Endothelial cell of umbilical vein (primary cell): ENCODE results near the gene ZNF728. TPM values are rescaled to one million over a fixed set of nuclear protein-coding genes. Genes with fewer than 3 reads are reported as not detected.

Experiments
- BruUV-seq: library from RNA; stranded (reverse); fragments of 400-500 nt; replicated peaks from 2 replicates; lab custom pipeline; 2021; lab: Mats Ljungman, UMichigan
- CTCF ChIA-PET: fragments of 300-600, 350-600 bp; sonication (Branson Sonifier 250); formaldehyde crosslinking; loops from one replicate; lab custom pipeline; 2021; ENCODE audit warnings: antibody characterized with exemption, inconsistent platforms; lab: Charles Lee
- POLR2A ChIA-PET: fragments of 300-600, 350-600 bp; sonication (Branson Sonifier 250); formaldehyde crosslinking; loops from one replicate; lab custom pipeline; 2021; ENCODE audit warnings: antibody characterized with exemption, inconsistent platforms; lab: Charles Lee
- DNase-seq: peaks from one replicate; pipeline ENCODE4 v3.0.0-alpha.2; 2011; ENCODE audit warnings: low read depth, low spot score
- FAIRE-seq: peaks from 2 replicates; lab custom pipeline; 2011; peaks lifted over from hg19 to GRCh38; lab: Jason Lieb, UNC
- H2AFZ ChIP-seq: 2 replicates; pipeline ENCODE4 v1.6.0; 2012; ENCODE audit warnings: low read depth, low read length, control low read depth, inconsistent platforms
- H3K27ac ChIP-seq: 2 replicates; pipeline ENCODE4 v1.5.1; 2011; ENCODE audit warnings: low read depth, mild to moderate bottlenecking, control low read depth, low read length, moderate library complexity; ENCODE audit not compliant: insufficient read depth
- H3K27me3 ChIP-seq, 2 experiments: 2 replicates each; pipeline versions ENCODE4 v1.6.0 to v1.6.1; 2011; ENCODE audit warnings: low read length in 2 of 2, mixed read lengths in 1 of 2; ENCODE audit not compliant: control insufficient read depth in 2 of 2, insufficient read depth in 2 of 2
- H3K36me3 ChIP-seq, 2 experiments: 2 replicates in 1 of 2; 3 replicates in 1 of 2; pipeline ENCODE4 v1.5.1; 2011; ENCODE audit warnings: low read length in 2 of 2, mild to moderate bottlenecking in 1 of 2, moderate library complexity in 1 of 2; ENCODE audit not compliant: control insufficient read depth in 2 of 2, insufficient read depth in 2 of 2; ENCODE audit errors: extremely low read depth in 1 of 2
- H3K4me1 ChIP-seq: 3 replicates; pipeline ENCODE4 v1.5.1; 2011; ENCODE audit warnings: mild to moderate bottlenecking, low read length; ENCODE audit not compliant: control insufficient read depth, insufficient read depth; ENCODE audit errors: extremely low read depth
- H3K4me2 ChIP-seq: 2 replicates; pipeline ENCODE4 v1.6.1; 2011; ENCODE audit warnings: low read length, control low read depth, mixed read lengths; ENCODE audit not compliant: insufficient read depth
- H3K4me3 ChIP-seq, 3 experiments: fragments of 200-600 bp in 1 of 3; sonication (generic), shearing (Covaris generic) in 1 of 3; replicated peaks in 1 of 3; 2 replicates each; pipeline ENCODE4 v1.5.1; 2011 to 2016; ENCODE audit warnings: control low read depth in 3 of 3, low read length in 3 of 3, mild to moderate bottlenecking in 2 of 3, inconsistent platforms in 1 of 3, low read depth in 1 of 3, moderate library complexity in 1 of 3; ENCODE audit not compliant: insufficient read depth in 1 of 3
- H3K79me2 ChIP-seq: 2 replicates; pipeline ENCODE4 v1.6.0; 2012; ENCODE audit warnings: low read length, inconsistent platforms; ENCODE audit not compliant: control insufficient read depth, insufficient read depth
- H3K9ac ChIP-seq: replicated peaks from 2 replicates; pipeline ENCODE3; 2011; ENCODE audit warnings: low read length, control low read depth; ENCODE audit not compliant: insufficient read depth; ENCODE audit errors: extremely low read depth
- H3K9me1 ChIP-seq: replicated peaks from 3 replicates; pipeline ENCODE4 v1.6.0; 2011; ENCODE audit warnings: mild to moderate bottlenecking, low read length; ENCODE audit not compliant: control insufficient read depth, insufficient read depth; ENCODE audit errors: extremely low read depth
- H3K9me3 ChIP-seq: replicated peaks from 2 replicates; pipeline ENCODE4 v1.5.1; 2012; ENCODE audit warnings: low read length, inconsistent platforms; ENCODE audit not compliant: control insufficient read depth, insufficient read depth
- H4K20me1 ChIP-seq: replicated peaks from 2 replicates; pipeline ENCODE3; 2011; ENCODE audit warnings: mild to moderate bottlenecking, low read length; ENCODE audit not compliant: control insufficient read depth, insufficient read depth; ENCODE audit errors: extremely low read depth
- EZH2 ChIP-seq: IDR thresholded peaks from 2 replicates; pipeline ENCODE4 v1.6.1; 2012; ENCODE audit warnings: borderline replicate concordance, low read depth, mild to moderate bottlenecking, moderate library complexity, low read length, inconsistent platforms; ENCODE audit not compliant: severe bottlenecking
- FOS ChIP-seq: IDR thresholded peaks from 2 replicates; pipeline ENCODE4 v1.6.1; 2011; ENCODE audit warnings: mild to moderate bottlenecking, low read length, moderate library complexity, borderline replicate concordance; ENCODE audit not compliant: insufficient read depth
- GATA2 ChIP-seq: IDR thresholded peaks from 2 replicates; pipeline ENCODE4 v1.7.0; 2011; ENCODE audit warnings: low read depth, mild to moderate bottlenecking, moderate library complexity, mixed read lengths, low read length; ENCODE audit not compliant: insufficient read length, insufficient read depth
- JUN ChIP-seq: IDR thresholded peaks from 2 replicates; pipeline ENCODE4 v1.6.1; 2011; ENCODE audit warnings: borderline replicate concordance, low read depth; ENCODE audit not compliant: insufficient read length, insufficient read depth
- MYC ChIP-seq: IDR thresholded peaks from one replicate; pipeline ENCODE4 v1.6.1; 2011; ENCODE audit warnings: mild to moderate bottlenecking, low read depth, low read length
- POLR2A ChIP-seq: IDR thresholded peaks from 2 replicates; pipeline ENCODE4 v1.6.1; 2012; ENCODE audit warnings: low read depth, mild to moderate bottlenecking, control low read depth, low read length
- POLR2AphosphoS5 ChIP-seq: IDR thresholded peaks from 2 replicates; pipeline ENCODE4 v1.6.1; 2012; ENCODE audit warnings: low read depth, mild to moderate bottlenecking, control low read depth, low read length, moderate library complexity; ENCODE audit not compliant: insufficient read depth
- dilution Hi-C: fragments of 300-500 bp; cut with MboI; formaldehyde crosslinking; loops from one replicate; pipeline ENCODE4 v1.15.0; 2019; ENCODE audit warnings: low sequenced_read_pairs; ENCODE audit not compliant: extremely low pct_ligation_motif_present
- intact Hi-C: fragments of 100-400 bp; cut with micrococcal nuclease; formaldehyde crosslinking; loops from one replicate; pipeline ENCODE4 v1.10.0; 2022
- polyA plus RNA-seq, 4 experiments: library from polyadenylated mRNA; depleted of rRNA in 3 of 4; stranded (reverse) in 3 of 4; unstranded in 1 of 4; fragments of >200 nt; gene quantifications; 2 replicates each; pipeline versions ENCODE4 v1.2.1 to v1.2.3, GENCODE V29; 2011 to 2012; ENCODE audit warnings: missing spikeins in 1 of 4
- total RNA-seq: library from RNA; stranded (reverse); gene quantifications from 2 replicates; pipeline ENCODE4 v1.2.3, GENCODE V29; 2021
- TF ChIP-seq, protein P1 (sequence below), 2 donors: IDR thresholded peaks; 1 replicate in 1 of 2; 2 replicates in 1 of 2; pipeline ENCODE4 v1.5.1; 2011; ENCODE audit warnings: low read length in 2 of 2, mild to moderate bottlenecking in 2 of 2, moderate library complexity in 2 of 2, control low read depth in 1 of 2, inconsistent platforms in 1 of 2, low read depth in 1 of 2; ENCODE audit not compliant: insufficient read depth in 1 of 2; ENCODE audit errors: extremely low read depth in 1 of 2
- TF ChIP-seq, protein P2 (sequence below): IDR thresholded peaks from 2 replicates; pipeline ENCODE4 v1.6.1; 2011; ENCODE audit not compliant: insufficient read depth, insufficient read length

The ZNF728 gene
- total and polyA plus RNA-seq, 2 donors (not counting 3 experiments of a cell fraction or from before 2014, with no cell fraction given): not detected

DNA sequence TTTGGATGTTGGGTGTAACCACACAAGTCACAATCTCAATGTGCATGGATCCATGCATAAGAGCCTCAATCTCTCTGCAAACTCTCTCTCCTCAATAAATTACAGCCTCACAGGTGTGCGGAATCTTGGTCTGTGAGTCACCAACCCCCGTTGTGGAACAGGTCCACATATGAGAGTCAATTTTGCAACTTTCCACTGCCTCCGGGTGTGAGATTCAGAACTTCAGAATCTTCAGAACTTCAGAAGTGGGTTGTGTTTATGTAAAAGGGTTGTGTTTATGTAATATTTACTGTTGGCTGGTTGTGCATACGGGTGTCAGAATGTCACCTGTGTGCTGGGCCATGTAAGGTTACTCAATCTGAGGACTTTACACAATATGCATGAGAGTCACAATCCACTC, 46.3 kb upstream of the ZNF728 start:
- Histone ChIP-seq H4K20me1 (no peaks in the 10 kb centered on the region), H3K36me3 (no peaks in the 10 kb centered on the region), H3K9me1 (no peaks in the 10 kb centered on the region), H3K4me1 (no peaks in the 10 kb centered on the region), H2AFZ (no peak overlapping the region), H3K4me2 (no peak overlapping the region), H3K27me3 (no peaks in the 10 kb centered on the region), H3K9ac (no peak overlapping the region), H3K27ac (no peak overlapping the region), H3K9me3 (peaks cover 3% of the 10 kb centered on the region), H3K79me2 (no peaks in the 10 kb centered on the region), H3K4me3 (no peak overlapping the region)
- intact Hi-C loops: no loop called here
- DNase-seq: no peak
- no TSS peak for BruUV-seq
- POLR2A ChIA-PET: no interaction called here
- FAIRE-seq: no peak
- TF ChIP-seq JUN: no peak
- no peak for TF ChIP-seq MYC
- no peak for TF ChIP-seq GATA2
- no peak for TF ChIP-seq POLR2A
- TF ChIP-seq EZH2: no peak
- TF ChIP-seq, protein P1, sequence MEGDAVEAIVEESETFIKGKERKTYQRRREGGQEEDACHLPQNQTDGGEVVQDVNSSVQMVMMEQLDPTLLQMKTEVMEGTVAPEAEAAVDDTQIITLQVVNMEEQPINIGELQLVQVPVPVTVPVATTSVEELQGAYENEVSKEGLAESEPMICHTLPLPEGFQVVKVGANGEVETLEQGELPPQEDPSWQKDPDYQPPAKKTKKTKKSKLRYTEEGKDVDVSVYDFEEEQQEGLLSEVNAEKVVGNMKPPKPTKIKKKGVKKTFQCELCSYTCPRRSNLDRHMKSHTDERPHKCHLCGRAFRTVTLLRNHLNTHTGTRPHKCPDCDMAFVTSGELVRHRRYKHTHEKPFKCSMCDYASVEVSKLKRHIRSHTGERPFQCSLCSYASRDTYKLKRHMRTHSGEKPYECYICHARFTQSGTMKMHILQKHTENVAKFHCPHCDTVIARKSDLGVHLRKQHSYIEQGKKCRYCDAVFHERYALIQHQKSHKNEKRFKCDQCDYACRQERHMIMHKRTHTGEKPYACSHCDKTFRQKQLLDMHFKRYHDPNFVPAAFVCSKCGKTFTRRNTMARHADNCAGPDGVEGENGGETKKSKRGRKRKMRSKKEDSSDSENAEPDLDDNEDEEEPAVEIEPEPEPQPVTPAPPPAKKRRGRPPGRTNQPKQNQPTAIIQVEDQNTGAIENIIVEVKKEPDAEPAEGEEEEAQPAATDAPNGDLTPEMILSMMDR (IDR thresholded peaks at IDR 0.05; ENCODE audit: extremely low read depth in 1 of 2, insufficient read depth in 1 of 2, low read depth in 1 of 2, low read length in 2 of 2): no peak
- TF ChIP-seq, protein P2, sequence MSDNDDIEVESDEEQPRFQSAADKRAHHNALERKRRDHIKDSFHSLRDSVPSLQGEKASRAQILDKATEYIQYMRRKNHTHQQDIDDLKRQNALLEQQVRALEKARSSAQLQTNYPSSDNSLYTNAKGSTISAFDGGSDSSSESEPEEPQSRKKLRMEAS: no peak
- TF ChIP-seq POLR2AphosphoS5: no peak
- TF ChIP-seq FOS: no peak
- CTCF ChIA-PET: no interaction called here
- dilution Hi-C loops: no loop called here
